Measurements from ENCODE around the gene GPAT3.
"Not testable (repeated sequence)": the region's sequence is repeated elsewhere in the genome, so short reads cannot be mapped to it uniquely, and the experiment has no call there.

Gene GPAT3

DNA sequence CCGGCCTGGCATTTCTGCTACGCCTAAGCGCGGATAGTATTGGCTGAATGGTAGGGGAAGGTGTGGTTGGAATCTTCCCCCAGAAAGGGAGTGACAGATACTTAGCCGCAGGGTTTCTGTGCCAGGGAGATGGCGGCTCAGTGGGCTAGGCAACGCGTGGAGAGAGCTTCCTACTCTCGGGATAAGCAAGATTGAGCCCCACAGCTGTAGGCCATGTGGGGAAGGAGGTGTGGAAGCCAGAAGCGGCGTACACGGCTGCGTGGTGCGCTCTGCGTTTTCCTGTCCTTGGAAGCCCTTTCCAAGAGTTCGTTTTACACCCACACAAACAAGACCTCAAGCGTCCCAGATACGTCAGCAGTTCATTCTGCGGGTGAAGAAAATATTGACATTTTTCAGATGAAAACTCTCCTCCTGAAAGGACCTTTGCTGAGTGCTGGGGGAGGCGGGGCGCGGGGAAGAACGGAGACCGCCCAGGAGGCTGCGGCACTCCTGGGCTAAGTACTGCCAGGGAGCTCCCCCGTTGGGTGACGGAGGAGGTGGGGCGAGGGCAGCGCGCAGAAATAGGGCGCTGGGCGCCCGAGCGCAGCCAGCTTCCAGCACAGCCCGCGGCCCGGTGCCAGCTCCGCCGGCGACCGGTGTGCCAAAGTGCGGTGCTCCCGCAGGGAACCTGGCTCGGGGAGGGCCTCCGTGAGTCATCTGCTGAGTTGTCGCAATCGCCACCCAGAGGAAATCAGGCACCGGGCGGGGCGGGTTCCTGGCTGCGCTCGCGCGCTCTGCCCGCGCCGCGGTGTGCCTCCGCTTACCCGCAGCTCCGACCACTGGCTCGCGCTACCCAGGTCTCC lies at the start of gene GPAT3:
TSS of gene GPAT3 (plus strand) at position 589 of the 842 bp plus-strand sequence. CDS start 515 bp downstream, outside the sequence.
- DNase-seq: peak; percentile 27

DNA sequence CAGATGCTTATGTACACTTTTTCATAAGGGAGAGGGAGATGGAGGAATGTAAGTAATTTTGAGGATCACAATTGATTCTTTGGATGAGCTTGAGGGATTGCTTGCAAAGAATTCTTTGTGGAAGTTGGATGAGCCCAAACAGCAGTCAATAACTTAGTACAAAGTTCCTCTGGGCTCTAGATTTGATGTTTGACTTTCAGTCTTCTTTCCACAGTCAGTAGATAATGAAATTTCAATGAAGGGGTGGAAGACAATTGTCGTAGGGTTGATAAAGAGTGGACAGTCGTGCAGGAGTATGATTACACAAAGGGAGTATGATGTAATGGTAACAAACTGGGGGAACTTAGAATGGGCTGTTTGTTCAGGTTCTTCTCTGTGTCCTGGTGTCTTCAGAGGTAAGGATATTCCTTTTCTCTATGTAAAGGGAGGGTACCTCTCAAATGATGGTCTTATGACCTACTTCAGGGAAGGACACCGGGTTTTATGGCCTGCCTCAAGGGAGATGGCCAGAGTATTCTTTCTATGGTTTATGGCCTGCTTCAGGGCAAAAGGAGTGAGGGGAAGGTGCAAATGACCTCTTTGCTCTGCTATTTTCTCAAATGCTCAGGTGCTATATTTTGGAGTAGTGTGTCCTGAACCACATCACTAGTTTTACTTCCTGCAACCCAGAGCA lies 49.3 kb upstream of the GPAT3 start:
- no peak for DNase-seq

DNA sequence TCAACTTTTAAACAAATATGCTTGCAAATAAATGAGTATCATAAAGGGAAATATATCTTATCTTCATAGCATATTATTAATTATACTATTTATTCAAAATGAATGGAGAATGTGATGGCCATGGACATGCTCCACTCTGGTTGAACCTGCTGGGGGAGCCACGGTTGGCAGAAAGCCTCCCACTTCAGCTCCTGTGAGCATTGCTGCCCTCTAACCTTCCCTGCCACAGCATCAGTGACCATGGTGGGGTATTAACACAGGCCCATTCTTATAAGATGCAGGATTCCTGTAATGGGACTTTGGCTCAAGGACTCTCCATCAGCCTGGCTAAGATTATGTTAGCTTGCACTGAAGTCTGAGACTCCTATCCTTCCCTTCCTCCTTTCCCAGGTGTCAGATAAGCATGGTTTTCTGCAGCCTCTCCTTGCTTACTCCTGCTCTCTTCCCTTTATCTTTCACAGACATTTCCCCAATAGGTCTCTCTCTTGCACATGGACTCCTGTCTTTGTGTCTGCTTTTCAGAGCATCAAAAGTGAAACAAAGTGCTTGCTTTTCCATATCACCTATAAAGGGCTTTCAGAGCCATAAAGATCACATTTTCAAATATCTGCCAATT lies 46.1 kb upstream of the GPAT3 start:
- DNase-seq: no peak

DNA sequence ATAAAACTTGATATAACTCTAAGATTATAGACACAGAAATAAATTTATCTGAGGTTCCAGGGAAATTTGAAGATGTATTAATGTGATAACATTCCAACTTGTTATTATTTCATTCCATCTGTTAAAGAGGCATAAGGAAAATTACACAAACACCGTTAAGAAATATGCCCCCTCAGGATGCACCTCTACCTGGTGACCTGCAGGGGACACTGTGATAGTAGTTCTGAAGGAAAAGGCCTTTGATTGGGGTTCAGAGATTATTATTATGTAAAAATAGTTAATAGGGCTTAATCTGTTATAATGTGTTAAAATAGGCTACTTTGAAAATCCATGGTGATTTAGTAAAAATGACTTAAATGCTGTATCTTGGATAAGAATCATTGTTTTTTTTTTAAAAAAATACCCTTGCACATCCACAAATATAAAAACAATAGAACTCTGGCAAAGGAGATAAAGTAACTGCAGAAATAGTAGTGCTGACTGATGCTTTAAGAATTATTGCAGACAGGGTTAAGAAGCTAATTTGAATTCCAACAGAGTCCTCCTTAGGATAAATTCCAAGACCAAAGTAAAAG lies 44.9 kb upstream of the GPAT3 start:
- DNase-seq: no peak

DNA sequence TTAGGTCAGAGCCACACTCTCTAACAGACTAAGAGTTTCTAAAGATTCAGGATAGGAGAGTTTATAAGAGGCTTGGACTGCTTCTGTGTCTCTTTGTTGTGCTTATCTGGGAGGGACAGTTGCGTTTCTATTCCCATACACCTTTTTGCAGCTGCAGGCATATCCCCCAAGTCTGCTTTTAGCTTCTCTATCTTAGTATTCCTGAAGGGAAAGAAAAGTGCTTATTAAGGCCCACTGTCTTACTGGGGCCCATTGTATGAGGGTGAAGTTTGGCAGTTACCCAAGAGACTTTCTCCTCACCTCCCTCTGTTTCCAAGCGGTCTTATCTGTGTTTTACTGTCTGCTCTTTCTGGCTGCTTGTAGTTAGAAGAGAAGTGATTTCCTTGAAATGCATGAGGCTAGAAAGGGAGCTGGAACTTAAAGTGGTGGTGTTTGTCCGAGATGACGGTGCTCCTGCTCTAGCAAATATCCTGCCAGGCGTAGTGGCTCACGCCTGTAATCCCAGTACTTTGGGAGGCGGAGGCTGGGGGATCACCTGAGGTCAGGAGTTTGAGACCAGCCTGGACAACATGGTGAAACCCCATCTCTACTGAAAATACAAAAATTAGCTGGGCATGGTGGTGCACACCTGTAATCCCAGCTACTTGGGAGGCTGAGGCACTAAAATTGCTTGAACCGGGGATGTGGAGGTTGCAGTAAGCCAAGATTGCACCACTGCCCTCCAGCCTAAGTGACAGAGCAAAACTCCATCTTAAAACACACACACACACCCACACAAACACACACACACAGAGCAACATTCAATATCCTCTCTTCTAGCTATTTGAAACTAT lies 39.6 kb upstream of the GPAT3 start:
- not testable (repeated sequence) for DNase-seq

DNA sequence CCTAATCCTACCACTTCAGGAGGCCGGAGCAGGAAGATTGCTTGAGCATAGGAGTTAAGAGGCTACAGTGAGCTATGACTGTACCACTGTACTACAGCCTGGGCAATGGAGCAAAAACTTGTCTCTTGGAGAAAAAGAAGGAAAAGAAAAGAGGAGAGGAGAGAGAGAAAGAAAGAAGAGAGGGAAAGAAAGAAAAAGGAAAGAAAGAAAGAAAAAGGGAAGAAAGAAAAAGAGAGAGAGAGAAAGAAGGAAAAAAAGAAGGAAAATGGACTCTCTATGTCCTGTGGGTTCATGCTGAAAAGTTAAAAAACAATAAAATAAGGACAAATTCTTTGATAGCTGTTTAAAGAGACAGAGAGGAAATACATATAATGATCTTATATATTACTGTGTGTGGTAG lies 37.7 kb upstream of the GPAT3 start:
- no peak for DNase-seq

DNA sequence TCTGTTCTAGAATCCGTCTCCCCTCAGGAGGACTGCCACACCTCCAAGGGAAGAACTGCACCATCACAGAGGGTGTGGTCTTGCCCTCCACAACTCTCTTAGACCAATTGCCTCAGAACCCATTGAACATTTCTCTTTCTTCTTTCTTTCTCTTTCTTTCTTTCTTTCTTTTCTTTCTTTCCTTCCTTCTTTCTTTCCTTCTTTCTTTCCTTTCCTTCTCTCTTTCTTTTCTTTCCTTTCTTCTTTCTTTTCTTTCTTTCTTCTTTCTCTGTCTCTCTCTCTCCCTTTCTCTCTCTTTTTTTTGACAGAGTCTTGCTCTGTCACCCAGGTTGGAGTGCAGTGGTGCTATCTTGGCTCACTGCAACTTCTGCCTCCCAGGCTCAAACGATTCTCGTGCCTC lies 34.2 kb upstream of the GPAT3 start:
- DNase-seq: not testable (repeated sequence)

DNA sequence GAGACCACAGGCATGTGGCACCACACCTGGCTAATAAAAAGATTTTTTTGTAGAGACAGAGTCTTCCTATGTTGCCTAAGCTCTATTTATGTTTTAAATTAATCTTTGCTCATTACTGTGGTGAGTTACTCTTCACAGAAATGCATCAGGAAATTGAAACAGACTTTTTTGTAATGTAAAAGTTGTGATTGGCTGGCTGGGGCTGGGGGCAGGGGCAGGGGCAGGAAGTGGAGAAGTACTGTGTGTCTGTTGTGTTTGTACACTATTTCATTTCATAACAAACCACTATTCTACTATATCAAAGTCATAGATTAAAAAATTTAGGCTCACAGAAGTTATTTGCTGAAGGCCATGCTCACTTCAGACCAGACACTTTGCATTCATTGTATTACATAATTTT lies 31.9 kb upstream of the GPAT3 start:
- no peak for DNase-seq

DNA sequence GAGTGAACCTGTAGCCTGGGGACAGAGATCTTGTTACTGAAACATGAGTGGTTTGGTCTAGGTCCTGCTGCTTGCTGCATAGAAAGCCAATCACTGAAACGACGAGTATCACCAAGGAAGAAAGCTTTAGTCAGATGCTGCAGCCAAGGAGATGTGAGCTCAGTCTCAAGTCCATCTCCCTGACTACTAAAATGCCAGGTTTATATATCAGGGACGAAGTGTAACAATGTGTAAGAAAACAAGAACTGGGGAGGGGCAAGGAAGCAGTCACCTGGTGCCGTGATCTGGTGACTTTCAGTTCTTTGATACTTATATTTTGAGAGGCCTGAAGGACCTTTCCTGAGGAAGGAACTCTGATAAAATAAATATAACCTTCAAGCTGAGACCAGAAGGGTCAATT lies 31.4 kb upstream of the GPAT3 start:
- no peak for DNase-seq

DNA sequence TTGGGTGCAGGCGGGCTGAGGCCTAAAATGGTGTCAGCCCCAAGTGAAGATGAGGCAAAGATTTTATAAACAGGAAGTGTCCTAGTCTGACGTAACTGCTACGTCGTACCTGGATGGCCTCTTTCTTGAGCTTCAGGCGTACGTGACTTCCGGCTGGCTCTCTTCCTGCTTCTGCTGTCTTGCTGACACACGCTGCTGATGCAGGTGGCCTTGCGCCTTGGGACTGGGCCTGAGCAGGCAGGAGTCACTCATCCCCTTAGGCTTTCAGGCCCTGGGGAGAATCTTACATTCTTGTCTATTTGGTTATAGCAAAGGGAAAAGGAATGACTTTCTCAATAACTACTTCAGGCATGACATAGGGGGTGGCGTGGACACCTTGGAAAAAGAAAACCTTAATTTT lies 30.9 kb upstream of the GPAT3 start:
- no peak for DNase-seq

DNA sequence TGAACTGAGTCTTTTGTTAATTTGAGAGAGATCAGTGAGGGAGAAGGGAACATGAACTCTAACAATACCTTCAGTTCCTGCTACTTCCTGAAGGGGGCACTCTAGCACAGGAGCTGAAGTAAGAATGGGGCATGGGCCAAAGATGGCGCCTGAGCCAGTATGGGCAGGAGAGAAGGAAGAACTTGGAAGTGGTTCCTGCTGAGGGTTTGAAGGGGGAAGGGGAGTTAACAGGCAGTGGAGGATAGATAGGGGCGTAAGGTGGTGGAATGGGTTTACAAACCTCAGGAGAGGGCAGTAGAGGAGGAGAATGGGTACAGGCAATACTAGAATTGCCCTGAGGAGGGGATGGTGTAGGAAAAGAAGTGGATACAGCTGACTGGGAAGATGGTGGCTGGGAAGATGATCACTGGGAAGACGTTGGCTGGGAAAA lies 26.7 kb upstream of the GPAT3 start:
- DNase-seq: not testable (repeated sequence)

DNA sequence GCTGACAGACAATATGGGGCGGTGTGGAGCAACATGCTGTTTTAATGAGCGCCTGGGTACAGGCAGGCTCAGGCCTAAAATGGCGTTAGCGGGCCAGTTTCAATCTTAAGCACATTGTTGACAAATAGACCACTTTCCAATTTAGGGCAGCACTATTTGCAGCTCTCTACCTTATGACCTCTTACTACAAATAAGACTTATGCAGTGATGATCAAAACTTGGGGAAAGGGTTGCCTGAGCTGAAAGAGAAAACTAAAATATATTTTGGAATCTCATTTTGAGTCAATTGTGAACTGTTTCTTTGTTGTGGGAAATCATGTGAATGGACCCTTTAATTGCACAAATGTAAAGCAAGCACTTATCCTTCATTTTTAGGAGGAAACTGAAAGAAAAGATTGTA lies 25.5 kb upstream of the GPAT3 start:
- DNase-seq: no peak

DNA sequence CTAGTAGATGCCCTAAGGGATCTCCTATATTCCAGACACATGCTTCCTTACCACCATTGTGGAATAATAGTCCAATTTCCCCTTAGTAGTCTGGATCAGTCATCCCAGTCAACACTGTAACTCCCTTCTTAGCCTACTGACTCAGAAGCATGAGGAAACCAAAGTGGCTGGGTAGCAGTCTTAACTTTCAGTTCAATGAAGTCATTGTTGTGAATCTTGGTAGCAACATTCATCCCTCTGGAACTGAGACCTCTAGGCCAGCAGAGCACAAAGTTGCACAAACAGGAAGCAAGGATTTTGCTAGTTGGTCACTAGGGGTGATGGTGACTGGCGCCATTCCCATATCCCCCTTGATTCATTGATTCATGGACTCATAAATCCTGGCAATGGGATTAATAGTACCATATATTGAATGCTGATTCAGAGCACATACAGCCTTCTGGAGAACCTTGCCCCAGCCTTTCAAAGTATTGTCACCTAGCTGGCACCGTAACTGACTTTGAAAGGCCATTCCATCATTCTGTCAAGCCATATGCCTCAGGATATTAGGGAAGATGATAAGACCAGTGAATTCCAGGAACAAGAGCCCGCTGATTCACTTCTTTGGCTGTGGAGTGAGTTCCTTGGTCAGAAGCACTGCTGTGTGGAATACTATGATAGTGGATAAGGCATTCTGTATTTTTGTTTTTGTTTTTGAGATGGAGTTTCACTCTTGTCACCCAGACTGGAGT lies 19.7 kb upstream of the GPAT3 start:
- no peak for DNase-seq

DNA sequence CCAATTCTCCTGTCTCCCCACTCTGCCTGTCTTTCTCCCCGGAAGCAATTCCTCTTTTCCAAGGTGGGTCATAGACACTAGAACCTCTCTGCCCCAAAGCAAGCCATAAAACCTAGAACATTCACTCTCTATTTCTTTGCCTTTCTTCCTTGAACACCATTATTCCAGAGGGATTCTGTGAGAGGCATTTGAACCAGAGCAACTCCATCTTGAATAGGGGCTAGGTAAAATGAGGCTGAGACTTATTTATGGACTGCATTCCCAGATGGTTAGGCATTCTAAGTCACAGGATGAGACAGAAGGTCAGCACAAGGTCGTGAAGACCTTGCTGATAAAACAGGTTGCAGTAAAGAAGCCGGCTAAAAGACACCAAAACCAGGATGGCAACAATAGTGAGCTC lies 13.7 kb upstream of the GPAT3 start:
- DNase-seq: no peak

DNA sequence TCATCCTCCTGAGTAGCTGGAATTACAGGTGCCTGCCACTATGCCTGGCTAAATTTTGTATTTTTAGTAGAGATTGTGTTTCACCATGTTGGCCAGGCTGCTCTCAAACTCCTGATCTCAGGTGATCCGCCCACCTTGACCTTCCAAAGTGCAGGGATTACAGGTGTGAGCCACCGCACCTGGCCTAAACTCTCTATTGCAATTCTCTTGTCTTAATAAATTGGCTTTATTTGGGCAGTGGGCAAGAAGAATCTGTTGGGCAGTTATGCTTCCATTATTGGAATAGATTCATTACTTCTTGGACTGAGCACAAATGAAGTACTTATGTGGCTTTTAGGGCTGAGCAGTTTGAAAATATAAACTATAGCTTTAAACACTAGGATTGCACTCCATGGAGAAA lies 8.2 kb upstream of the GPAT3 start:
- no peak for DNase-seq

DNA sequence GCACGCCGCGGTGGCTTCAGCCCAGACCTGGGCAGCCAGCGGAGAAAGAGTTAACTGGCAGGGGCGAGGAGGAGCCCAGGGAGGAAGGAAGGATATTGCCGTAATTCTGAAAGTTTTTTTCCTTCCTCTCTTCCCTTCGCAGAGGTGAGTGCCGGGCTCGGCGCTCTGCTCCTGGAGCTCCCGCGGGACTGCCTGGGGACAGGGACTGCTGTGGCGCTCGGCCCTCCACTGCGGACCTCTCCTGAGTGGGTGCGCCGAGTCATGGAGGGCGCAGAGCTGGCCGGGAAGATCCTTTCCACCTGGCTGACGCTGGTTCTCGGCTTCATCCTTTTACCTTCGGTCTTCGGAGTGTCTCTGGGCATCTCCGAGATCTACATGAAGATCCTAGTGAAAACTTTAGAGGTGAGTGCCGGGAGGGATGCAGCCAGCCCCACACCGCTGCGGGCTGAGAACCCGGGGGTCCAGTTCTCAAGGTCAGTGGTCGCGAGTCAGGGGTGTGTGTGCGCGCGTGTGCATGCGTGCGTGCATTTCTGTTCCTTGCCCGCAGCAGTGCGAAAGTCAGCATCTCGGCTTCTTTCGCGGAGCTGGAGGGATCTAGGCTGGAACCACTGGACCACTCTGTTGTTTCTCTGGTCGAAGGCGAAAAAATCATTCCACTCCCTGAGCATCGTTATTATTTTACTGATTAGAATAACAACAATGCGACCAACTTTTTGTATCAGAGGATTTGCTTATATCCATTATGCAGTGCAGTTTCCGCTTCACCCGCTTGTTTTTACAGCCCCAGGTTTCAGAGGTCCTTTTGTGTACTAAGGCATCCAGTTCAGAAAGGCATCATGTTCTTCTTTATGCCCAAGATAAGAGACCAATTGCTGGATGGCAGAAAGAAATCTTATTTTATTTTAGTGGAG lies 709 bp downstream of the GPAT3 start:
- DNase-seq: no peak

DNA sequence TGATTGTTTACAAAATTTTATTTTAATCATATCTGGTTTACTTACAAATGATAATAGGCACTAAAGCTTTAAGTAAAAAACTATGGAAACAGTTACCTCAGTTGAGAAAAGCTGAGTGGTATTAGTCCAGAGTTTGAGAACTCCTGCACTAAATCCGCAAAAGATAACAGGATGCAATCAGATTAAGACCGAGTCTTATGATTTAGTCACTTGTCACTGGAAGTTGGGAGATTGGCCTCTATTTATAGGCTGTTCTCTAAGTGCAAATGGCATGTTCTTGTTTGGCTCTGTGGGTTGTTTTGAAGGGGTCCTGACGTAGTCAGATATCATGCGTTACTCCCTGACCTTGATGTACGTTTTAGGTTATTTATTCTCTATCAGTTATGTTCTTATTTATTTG lies 6.3 kb downstream of the GPAT3 start:
- DNase-seq: no peak

DNA sequence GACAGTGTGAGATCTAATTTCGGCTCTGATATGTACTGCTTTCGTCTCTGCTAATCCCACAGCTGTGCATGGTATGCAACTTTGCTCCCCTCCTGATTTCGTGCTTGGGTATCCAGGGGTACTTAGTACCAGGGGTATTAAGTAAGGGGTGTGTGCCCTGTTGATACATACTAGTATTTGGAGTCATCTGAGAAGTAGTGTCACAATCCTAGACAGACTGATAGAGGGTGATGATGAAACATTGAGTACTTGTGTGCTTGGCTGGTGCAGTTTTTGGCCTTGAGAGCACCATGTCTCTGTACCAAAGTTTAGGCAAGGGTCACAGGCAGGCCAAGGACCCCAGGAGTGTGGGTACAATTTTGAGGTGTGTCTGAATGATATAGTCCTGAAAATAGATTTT lies 10.9 kb downstream of the GPAT3 start:
- no peak for DNase-seq

DNA sequence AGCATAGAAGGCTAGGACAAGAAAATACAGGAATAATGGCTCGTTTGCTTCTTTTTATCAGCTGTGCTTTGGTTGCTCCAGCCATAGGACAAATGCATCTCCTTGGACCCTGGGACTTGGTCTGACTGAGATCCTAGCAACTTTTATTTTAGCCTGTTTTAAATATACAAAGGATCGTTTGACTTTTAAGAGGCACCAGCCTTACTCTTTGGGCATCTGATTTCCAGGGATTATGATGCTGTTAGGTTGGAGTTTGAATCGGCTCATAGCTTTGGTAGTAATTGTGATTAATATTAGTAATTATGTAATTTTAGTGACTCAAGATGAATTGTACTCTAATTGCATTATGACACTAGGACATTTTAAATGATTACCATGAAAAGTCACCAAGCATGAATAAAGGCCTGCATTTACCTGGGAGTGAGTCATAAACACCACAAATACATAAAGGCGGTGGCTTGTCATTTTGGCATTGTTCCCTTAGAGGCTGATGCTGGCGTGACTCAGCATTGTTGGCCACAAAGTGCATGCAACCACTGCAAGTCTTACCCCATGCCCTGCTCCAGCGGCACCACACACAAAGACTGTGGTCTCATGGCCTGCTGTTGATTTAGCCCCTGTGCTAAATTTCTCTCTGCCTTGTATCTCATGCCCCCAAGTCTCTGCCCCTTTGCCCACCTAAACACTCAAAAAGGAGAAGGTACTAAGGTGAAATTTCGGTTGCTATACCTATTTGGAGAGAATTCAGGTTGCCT lies 12.4 kb downstream of the GPAT3 start:
- peak; percentile 94 for DNase-seq

DNA sequence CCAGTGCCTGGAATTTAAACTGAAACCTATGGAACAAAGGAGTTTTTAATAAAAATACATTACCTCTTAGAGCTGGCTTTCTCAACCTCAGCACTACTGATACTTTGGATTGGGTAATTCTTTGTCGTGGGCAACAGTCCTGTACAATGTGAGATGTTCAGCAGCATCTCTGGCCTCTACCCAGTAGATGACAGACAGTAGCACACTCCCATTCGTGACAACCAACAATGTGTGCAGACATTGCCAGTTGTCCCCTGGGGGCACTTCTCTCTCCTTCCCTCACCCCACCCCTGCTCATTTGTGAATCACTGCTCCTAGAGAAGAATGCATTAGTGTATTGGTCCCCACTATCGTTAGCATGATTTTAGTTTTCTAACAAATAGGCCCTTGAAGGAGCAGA lies 16.2 kb downstream of the GPAT3 start:
- DNase-seq: no peak

Measured in DMS153 (cell line).